Measurements from ENCODE around the gene RHBDD3.

The RHBDD3 gene

DNA sequence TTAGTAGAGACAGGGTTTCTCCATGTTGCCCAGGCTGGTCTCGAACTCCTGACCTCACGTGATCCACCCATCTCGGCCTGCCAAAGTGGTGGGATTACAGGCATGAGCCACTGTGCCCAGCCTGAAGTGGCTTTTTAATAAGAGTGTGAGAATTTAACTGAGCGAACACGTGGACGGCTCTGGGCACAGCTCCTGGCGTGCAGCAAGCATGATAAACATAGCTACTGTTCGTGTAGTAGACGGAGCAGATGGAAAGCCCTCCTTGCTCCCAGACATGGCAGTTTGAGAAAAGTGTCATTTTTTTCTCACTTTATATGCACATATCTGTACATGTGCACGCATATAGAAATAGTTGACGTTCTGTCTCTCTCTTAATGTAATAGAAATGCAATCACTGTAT is 55.0 kb downstream of the RHBDD3 start:
- H3K27me3 ChIP-seq (ENCODE audit: insufficient read depth, low read length), result no peaks in the 10 kb centered on the region
- H3K4me3 ChIP-seq (ENCODE audit: low read length), result no peak overlapping the region
- H3K4me1 ChIP-seq (ENCODE audit: insufficient read depth, low read length), result no peaks in the 10 kb centered on the region
- no peak overlapping the region for H3K9ac ChIP-seq (ENCODE audit: low read depth, low read length)
- 95% methylated on average over 11 of the region's 11 CpGs for WGBS
- no peaks in the 10 kb centered on the region for H3K9me3 ChIP-seq (ENCODE audit: insufficient read depth, low read depth, low read length)
- no peak overlapping the region for H3K27ac ChIP-seq (ENCODE audit: low read depth, low read length)
- 0 out of 2 replicates have a peak, but pooled peaks cover 4% of the 10 kb centered on the region for H3K36me3 ChIP-seq (ENCODE audit: insufficient read depth, low read length)

DNA sequence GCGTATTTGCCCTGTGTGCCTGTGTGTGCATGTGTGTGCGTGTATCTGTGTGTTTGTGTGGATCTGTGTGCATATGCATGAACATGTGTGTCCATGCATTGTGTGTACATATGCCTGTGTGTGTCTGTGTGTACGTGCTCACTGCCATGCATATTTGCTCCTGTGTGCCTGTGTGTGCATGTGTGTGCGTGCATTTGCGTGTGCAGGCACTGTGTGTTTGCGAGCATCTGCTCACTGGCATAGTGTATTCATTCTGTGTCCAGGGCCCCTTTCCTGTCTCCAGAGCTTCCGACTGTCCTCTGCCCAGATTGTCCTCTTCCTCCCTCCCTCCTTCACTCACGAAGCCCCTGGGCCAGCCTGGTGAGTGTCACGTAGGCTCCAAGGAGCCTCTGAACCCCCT is 56.3 kb downstream of the RHBDD3 start:
- Histone ChIP-seq H3K36me3 (ENCODE audit: insufficient read depth, low read length) (0 out of 2 replicates have a peak, but pooled peaks cover 3% of the 10 kb centered on the region), H3K27ac (ENCODE audit: low read depth, low read length) (no peak overlapping the region), H3K4me3 (ENCODE audit: low read length) (no peak overlapping the region), H3K4me1 (ENCODE audit: insufficient read depth, low read length) (peaks cover 9% of the 10 kb centered on the region), H3K27me3 (ENCODE audit: insufficient read depth, low read length) (no peaks in the 10 kb centered on the region), H3K9me3 (ENCODE audit: insufficient read depth, low read depth, low read length) (no peaks in the 10 kb centered on the region), H3K9ac (ENCODE audit: low read depth, low read length) (no peak overlapping the region)
- WGBS, result 94% methylated on average over 9 of the region's 9 CpGs

DNA sequence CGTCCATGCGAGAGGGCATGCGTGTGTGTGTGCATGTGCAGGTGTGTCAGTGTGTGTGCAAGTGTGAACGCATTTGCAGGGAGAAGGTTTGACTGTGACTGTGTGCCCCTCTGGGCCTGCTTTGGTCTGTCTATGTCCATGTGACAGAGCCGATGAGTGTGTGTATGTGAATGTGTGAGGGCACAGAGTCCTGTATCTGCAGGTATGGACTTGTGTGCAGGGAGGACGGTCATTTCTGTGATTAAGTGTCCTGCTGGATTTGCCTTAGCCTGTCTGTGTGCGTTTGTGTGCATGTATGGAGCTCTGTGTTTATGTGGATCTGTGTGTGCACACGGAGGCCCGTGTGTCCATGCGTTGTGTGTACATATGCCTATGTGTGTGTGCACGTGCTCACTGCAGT is 56.7 kb downstream of the RHBDD3 start:
- H3K9ac ChIP-seq (ENCODE audit: low read depth, low read length), result no peak overlapping the region
- H3K4me1 ChIP-seq (ENCODE audit: insufficient read depth, low read length), result peaks cover 12% of the 10 kb centered on the region
- no peak overlapping the region for H3K27ac ChIP-seq (ENCODE audit: low read depth, low read length)
- H3K9me3 ChIP-seq (ENCODE audit: insufficient read depth, low read depth, low read length), result no peaks in the 10 kb centered on the region
- H3K36me3 ChIP-seq (ENCODE audit: insufficient read depth, low read length), result no peaks in the 10 kb centered on the region
- 0 out of 2 replicates have a peak, but pooled peaks cover 2% of the 10 kb centered on the region for H3K27me3 ChIP-seq (ENCODE audit: insufficient read depth, low read length)
- H3K4me3 ChIP-seq (ENCODE audit: low read length), result no peak overlapping the region
- 92% methylated on average over 11 of the region's 11 CpGs for WGBS

Measured in HUES64 (cell line).